ENCODE measurements around the gene FOXL1. TPM values are rescaled to one million over a fixed set of nuclear protein-coding genes. Genes with fewer than 3 reads are reported as not detected.

Gene FOXL1
- total RNA-seq, 2 experiments from 2014 or later = not detected

- Histone ChIP-seq H3K36me3 (ENCODE audit: insufficient read depth, low read length) (no peaks in the 10 kb centered on the region), H3K27ac (ENCODE audit: low read depth in 1 of 2, low read length in 2 of 2) (no peak overlapping the region), H3K4me3 (ENCODE audit: low read length) (no peak overlapping the region), H3K9me3 (ENCODE audit: control insufficient read depth in 1 of 2, insufficient read depth in 1 of 2, low read length in 2 of 2) (peaks cover 0 to 7% of the 10 kb centered on the region in 2 experiments), H3K27me3 (ENCODE audit: control insufficient read depth in 1 of 2, insufficient read depth in 2 of 2, low read length in 2 of 2) (peaks cover 49 to 71% of the 10 kb centered on the region in 2 experiments), H3K4me1 (ENCODE audit: insufficient read depth, low read length) (peaks cover 31% of the 10 kb centered on the region)
- H3K27me3 Mint-ChIP-seq = peaks cover 88% of the 10 kb centered on the region
- intact Hi-C loops (cut with DNase I, micrococcal nuclease) = no loop called here
- H3K4me1 Mint-ChIP-seq (ENCODE audit: low read depth) = peaks cover 26% of the 10 kb centered on the region
- no peaks in the 10 kb centered on the region for H3K36me3 Mint-ChIP-seq (ENCODE audit: low read depth)
- ChIA-PET POLR2A (no interaction called here), CTCF (no interaction called here)
- TF ChIP-seq CTCF (IDR thresholded peaks at IDR 0.05) = no peak
- no peak overlapping the region for H3K27ac Mint-ChIP-seq
- DNase-seq (no peak), ATAC-seq (ENCODE audit: poor library complexity) (no peak)
- H3K9me3 Mint-ChIP-seq = no peaks in the 10 kb centered on the region
- H3K4me3 Mint-ChIP-seq = peak overlapping the region; percentile 20
These were observed 12.5 kb upstream of the FOXL1 start for GRCh38 chr16:86565644-86566511.

GRCh38 chr16:86566601-86566965 is 11.8 kb upstream of the FOXL1 start, which contains the start of gene FOXC2:
TSS of gene FOXC2 (plus strand) at chr16:86566829. CDS start at chr16:86567336, 507 bp downstream.
- peaks cover 0 to 7% of the 10 kb centered on the region in 2 experiments for H3K9me3 ChIP-seq (ENCODE audit: control insufficient read depth in 1 of 2, insufficient read depth in 1 of 2, low read length in 2 of 2)
- peak within 1 kb of the TSS; percentile 30 for H3K4me3 Mint-ChIP-seq
- DNase-seq (peak in 11 of 14 experiments; percentile 10 to 73 (median 39)), ATAC-seq (ENCODE audit: poor library complexity) (peak; percentile 47)
- no peaks in the 10 kb centered on the region for H3K36me3 Mint-ChIP-seq (ENCODE audit: low read depth)
- ChIA-PET CTCF (no interaction called here), POLR2A (no interaction called here)
- no peak within 1 kb of the TSS for H3K27ac Mint-ChIP-seq
- no peak within 1 kb of the TSS for H3K27ac ChIP-seq (ENCODE audit: low read depth in 1 of 2, low read length in 2 of 2)
- H3K27me3 ChIP-seq (ENCODE audit: control insufficient read depth in 1 of 2, insufficient read depth in 2 of 2, low read length in 2 of 2) = peaks cover 53 to 77% of the 10 kb centered on the region in 2 experiments
- peaks cover 89% of the 10 kb centered on the region for H3K27me3 Mint-ChIP-seq
- H3K4me3 ChIP-seq (ENCODE audit: low read length) = no peak within 1 kb of the TSS
- H3K4me1 ChIP-seq (ENCODE audit: insufficient read depth, low read length) = peaks cover 31% of the 10 kb centered on the region
- H3K36me3 ChIP-seq (ENCODE audit: insufficient read depth, low read length) = no peaks in the 10 kb centered on the region
- no peak for TF ChIP-seq CTCF (IDR thresholded peaks at IDR 0.05)
- no peaks in the 10 kb centered on the region for H3K9me3 Mint-ChIP-seq
- intact Hi-C loops (cut with DNase I, micrococcal nuclease) = no loop called here
- H3K4me1 Mint-ChIP-seq (ENCODE audit: low read depth) = peaks cover 26% of the 10 kb centered on the region

GRCh38 chr16:86566966-86567700 is 11.2 kb upstream of the FOXL1 start:
- no peak overlapping the region for H3K27ac ChIP-seq (ENCODE audit: low read depth in 1 of 2, low read length in 2 of 2)
- intact Hi-C loops (cut with DNase I, micrococcal nuclease) = no loop called here
- no peak for DNase-seq
- peaks cover 88% of the 10 kb centered on the region for H3K27me3 Mint-ChIP-seq
- peaks cover 26% of the 10 kb centered on the region for H3K4me1 Mint-ChIP-seq (ENCODE audit: low read depth)
- peaks cover 56 to 82% of the 10 kb centered on the region in 2 experiments for H3K27me3 ChIP-seq (ENCODE audit: control insufficient read depth in 1 of 2, insufficient read depth in 2 of 2, low read length in 2 of 2)
- no peak for ATAC-seq (ENCODE audit: poor library complexity)
- peaks cover 31% of the 10 kb centered on the region for H3K4me1 ChIP-seq (ENCODE audit: insufficient read depth, low read length)
- POLR2A ChIA-PET = no interaction called here
- no peaks in the 10 kb centered on the region for H3K36me3 Mint-ChIP-seq (ENCODE audit: low read depth)
- peak overlapping the region; percentile 30 for H3K4me3 Mint-ChIP-seq
- H3K36me3 ChIP-seq (ENCODE audit: insufficient read depth, low read length) = no peaks in the 10 kb centered on the region
- CTCF ChIA-PET = no interaction called here
- no peak overlapping the region for H3K27ac Mint-ChIP-seq
- H3K9me3 Mint-ChIP-seq = no peaks in the 10 kb centered on the region
- H3K4me3 ChIP-seq (ENCODE audit: low read length) = no peak overlapping the region
- TF ChIP-seq CTCF (IDR thresholded peaks at IDR 0.05) = no peak
- H3K9me3 ChIP-seq (ENCODE audit: control insufficient read depth in 1 of 2, insufficient read depth in 1 of 2, low read length in 2 of 2) = peaks cover 0 to 7% of the 10 kb centered on the region in 2 experiments
